GM19099 (cell line): ENCODE data around the gene CCDC167.

ENCODE experiments used
- POLR2A ChIP-seq: IDR thresholded peaks from 3 replicates; pipeline ENCODE4 v1.6.1; 2011; ENCODE audit warnings: low read depth; ENCODE audit not compliant: insufficient read length; ENCODE audit errors: extremely low read depth

Gene CCDC167

GRCh38 chr6:37506479-37506878 lies 6.8 kb upstream of the CCDC167 start:
- TF ChIP-seq POLR2A: no peak

GRCh38 chr6:37504024-37504423 lies 4.3 kb upstream of the CCDC167 start:
- TF ChIP-seq POLR2A: no peak

- no peak for TF ChIP-seq POLR2A
Observed at GRCh38 chr6:37503309-37503965, 3.7 kb upstream of the CCDC167 start.

- TF ChIP-seq POLR2A: no peak
Observed at GRCh38 chr6:37502703-37503291, 3.1 kb upstream of the CCDC167 start.

GRCh38 chr6:37501632-37502491 lies 2.2 kb upstream of the CCDC167 start:
- TF ChIP-seq POLR2A: no peak

GRCh38 chr6:37500294-37500608 lies 558 bp upstream of the CCDC167 start:
- TF ChIP-seq POLR2A: no peak

- no peak for TF ChIP-seq POLR2A
Observed at GRCh38 chr6:37496951-37497885, 2.5 kb downstream of the CCDC167 start.

GRCh38 chr6:37495244-37495934 lies 4.3 kb downstream of the CCDC167 start:
- TF ChIP-seq POLR2A: no peak

GRCh38 chr6:37493661-37493995 lies 6.1 kb downstream of the CCDC167 start:
- TF ChIP-seq POLR2A: no peak

GRCh38 chr6:37492991-37493660 lies 6.6 kb downstream of the CCDC167 start:
- no peak for TF ChIP-seq POLR2A

- no peak for TF ChIP-seq POLR2A
Observed at GRCh38 chr6:37492236-37492972, 7.3 kb downstream of the CCDC167 start.

GRCh38 chr6:37491830-37492208 lies 7.9 kb downstream of the CCDC167 start:
- no peak for TF ChIP-seq POLR2A

- TF ChIP-seq POLR2A: no peak
Observed at GRCh38 chr6:37491171-37491829, 8.4 kb downstream of the CCDC167 start.

- no peak for TF ChIP-seq POLR2A
Observed at GRCh38 chr6:37490536-37491170, 9.0 kb downstream of the CCDC167 start.
